Esophagus muscularis mucosa (tissue), 3 donors: ENCODE measurements around the gene TRMT44.

Experiments used
- CTCF ChIP-seq, 3 experiments: fragments of 200-600 bp in 2 of 3; fragments of 450-650 bp in 1 of 3; sonication (generic) in 2 of 3; IDR thresholded peaks; one replicate each; pipeline ENCODE4 v1.5.1; 2017 to 2019; ENCODE audit warnings: antibody characterized with exemption in 3 of 3, mild to moderate bottlenecking in 2 of 3, moderate library complexity in 1 of 3
- POLR2A ChIP-seq: fragments of 450-650 bp; IDR thresholded peaks from one replicate; pipeline ENCODE4 v1.6.1; 2017; ENCODE audit warnings: antibody characterized with exemption, moderate library complexity, mild to moderate bottlenecking, low read depth

DNA sequence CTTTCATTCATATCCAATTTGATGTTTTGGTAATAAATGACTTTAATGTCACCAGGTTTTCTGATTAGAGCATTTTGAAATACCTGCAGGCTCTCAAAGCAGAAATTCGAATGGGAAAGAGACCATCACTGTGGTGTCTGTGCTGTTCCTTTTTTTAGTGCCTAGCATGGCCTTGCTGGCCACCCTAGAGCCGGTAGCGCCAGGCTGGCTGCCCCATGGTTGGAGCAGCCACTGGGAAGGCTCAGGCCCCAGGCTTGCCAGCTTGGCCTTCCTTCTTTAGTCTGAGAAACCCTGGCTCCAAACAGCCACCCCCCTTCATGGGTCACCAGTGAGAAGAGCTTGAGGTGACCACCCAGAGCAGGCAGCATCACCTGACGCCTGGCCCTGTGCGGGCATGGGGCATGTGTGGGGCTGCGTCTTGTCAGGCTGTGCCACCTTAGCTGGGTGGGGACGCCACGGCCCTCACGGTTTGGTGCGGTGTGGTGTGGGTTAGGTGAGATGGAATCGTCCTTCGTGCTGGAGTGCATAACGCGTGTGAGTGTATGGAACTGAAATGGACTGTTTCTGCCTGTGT lies 30.0 kb downstream of the TRMT44 start:
- no peak for TF ChIP-seq CTCF (IDR thresholded peaks at IDR 0.05)
- no peak for TF ChIP-seq POLR2A
